ENCODE measurements around the gene NIBAN1. TPM values are rescaled to one million over a fixed set of nuclear protein-coding genes. Genes with fewer than 3 reads are reported as not detected.

The NIBAN1 gene
- total and polyA plus RNA-seq, 2 of the 8 experiments (the other 6 are each of a cell fraction or from before 2014, with no cell fraction given): 5.7 to 15.2 TPM

- TF ChIP-seq CTCF (IDR thresholded peaks at IDR 0.05; ENCODE audit: control extremely low read depth in 1 of 3, insufficient read depth in 1 of 3, low read depth in 1 of 3, low read length in 3 of 3) (no peak), SP1 (IDR thresholded peaks at IDR 0.05; ENCODE audit: low read depth, low read length) (no peak), ASH2L (IDR thresholded peaks at IDR 0.05; ENCODE audit: low read length) (peak; percentile 43), HDAC2 (IDR thresholded peaks at IDR 0.05; ENCODE audit: borderline replicate concordance in 1 of 2, low read depth in 2 of 2, low read length in 2 of 2) (peak in 1 of 2 experiments; percentile 47; a peak in 1 of 4 replicates), RFX5 (IDR thresholded peaks at IDR 0.05; ENCODE audit: borderline replicate concordance, low read depth, low read length) (no peak), EP300 (IDR thresholded peaks at IDR 0.05; ENCODE audit: borderline replicate concordance in 1 of 2, low read depth in 2 of 2, low read length in 2 of 2) (no peak), TAF1 (IDR thresholded peaks at IDR 0.05; ENCODE audit: low read depth, low read length) (peak; percentile 87), NANOG (IDR thresholded peaks at IDR 0.05; ENCODE audit: insufficient read depth, low read depth, low read length, poor library complexity, severe bottlenecking) (no peak), CBX5 (IDR thresholded peaks at IDR 0.05; ENCODE audit: low read depth, low read length) (no peak), USF2 (IDR thresholded peaks at IDR 0.05; ENCODE audit: low read length) (no peak)
Observed at GRCh38 chr1:184974056-184974836, at the start of gene NIBAN1 (continued).
